Neural progenitor cell (in vitro differentiated cells): ENCODE data around the gene SEMA4D. TPM values are rescaled to one million over a fixed set of nuclear protein-coding genes. Genes with fewer than 3 reads are reported as not detected.

ENCODE experiments used
- DNase-seq: peaks from one replicate; pipeline ENCODE4 v3.0.0-alpha.2; 2016; ENCODE audit warnings: low spot score
- H2AFZ ChIP-seq: fragments of 200-600 bp; sonication (generic); replicated peaks from 2 replicates; pipeline ENCODE4 v1.6.1; 2016; ENCODE audit warnings: antibody characterized with exemption
- H3F3A ChIP-seq: fragments of 200-600 bp; sonication (generic); 2 replicates; pipeline ENCODE4 v1.6.1; 2016; ENCODE audit warnings: antibody characterized with exemption, low read depth
- H3K27ac ChIP-seq: fragments of 200-600 bp; sonication (generic); 2 replicates; pipeline ENCODE4 v1.5.1; 2016; ENCODE audit warnings: mild to moderate bottlenecking
- H3K27me3 ChIP-seq: fragments of 200-600 bp; sonication (generic); 2 replicates; pipeline ENCODE4 v1.6.1; 2016; ENCODE audit warnings: mild to moderate bottlenecking, moderate library complexity
- H3K36me3 ChIP-seq: fragments of 200-600 bp; sonication (generic); 2 replicates; pipeline ENCODE4 v1.5.1; 2016
- H3K4me1 ChIP-seq: fragments of 200-600 bp; sonication (generic); 2 replicates; pipeline ENCODE4 v1.6.1; 2016; ENCODE audit warnings: mixed run types
- H3K4me2 ChIP-seq: fragments of 200-600 bp; sonication (generic); 2 replicates; pipeline ENCODE4 v1.6.1; 2016
- H3K4me3 ChIP-seq: fragments of 200-600 bp; sonication (generic); 2 replicates; pipeline ENCODE4 v1.5.1; 2016
- H3K79me2 ChIP-seq: fragments of 200-600 bp; sonication (generic); 2 replicates; pipeline ENCODE4 v1.6.1; 2016; ENCODE audit warnings: low read depth
- H3K9ac ChIP-seq: fragments of 200-600 bp; sonication (generic); 2 replicates; pipeline ENCODE4 v1.6.1; 2016
- H3K9me3 ChIP-seq: fragments of 200-600 bp; sonication (generic); 2 replicates; pipeline ENCODE4 v1.5.1; 2016; ENCODE audit warnings: low read depth
- H4K20me1 ChIP-seq: fragments of 200-600 bp; sonication (generic); 2 replicates; pipeline ENCODE4 v1.6.1; 2016; ENCODE audit warnings: low read depth
- H3K27ac Mint-ChIP-seq: 3 replicates; pipeline ENCODE4 v1.8.0; 2021; ENCODE audit warnings: mixed read lengths
- H3K27me3 Mint-ChIP-seq: 2 replicates; pipeline ENCODE4 v1.8.0; 2022; ENCODE audit warnings: low read depth, mild to moderate bottlenecking, inconsistent platforms, moderate library complexity, mixed read lengths; ENCODE audit not compliant: insufficient read depth
- H3K36me3 Mint-ChIP-seq: 3 replicates; pipeline ENCODE4 v1.8.0; 2021; ENCODE audit warnings: mixed read lengths
- H3K4me1 Mint-ChIP-seq: 3 replicates; pipeline ENCODE4 v1.8.0; 2021; ENCODE audit warnings: mixed read lengths
- H3K4me3 Mint-ChIP-seq: 3 replicates; pipeline ENCODE4 v1.8.0; 2021; ENCODE audit warnings: mild to moderate bottlenecking, moderate library complexity, mixed read lengths
- H3K9me3 Mint-ChIP-seq: 3 replicates; pipeline ENCODE4 v1.8.0; 2020; ENCODE audit warnings: mixed read lengths
- CTCF ChIP-seq: fragments of 200-600 bp; sonication (generic); IDR thresholded peaks from 2 replicates; pipeline ENCODE4 v1.5.1; 2017; ENCODE audit warnings: antibody characterized with exemption, mild to moderate bottlenecking
- EZH2 ChIP-seq: fragments of 200-600 bp; sonication (generic); IDR thresholded peaks from 2 replicates; pipeline ENCODE4 v1.6.1; 2017; ENCODE audit warnings: antibody characterized with exemption, mild to moderate bottlenecking, moderate library complexity
- EZH2phosphoT487 ChIP-seq: fragments of 200-600 bp; sonication (generic); IDR thresholded peaks from 2 replicates; pipeline ENCODE4 v1.6.1; 2017; ENCODE audit warnings: antibody characterized with exemption
- total RNA-seq: library from RNA; depleted of rRNA; stranded (reverse); fragments of >200 nt; gene quantifications from 2 replicates; pipeline ENCODE4 v1.2.3, GENCODE V29; 2015; ENCODE audit warnings: low replicate concordance

Gene SEMA4D
- total RNA-seq, 1 donor from 2014 or later: 19.1 TPM

- peaks cover 11% of the 10 kb centered on the region for H3K4me1 ChIP-seq
- H3K9ac ChIP-seq: no peak overlapping the region
- H3K9me3 ChIP-seq: no peaks in the 10 kb centered on the region
- H3F3A ChIP-seq: peaks cover 6% of the 10 kb centered on the region
- H3K4me2 ChIP-seq: no peak overlapping the region
- H3K4me3 ChIP-seq: no peak overlapping the region
- no peak overlapping the region for H3K27ac Mint-ChIP-seq
- DNase-seq: no peak
- no peaks in the 10 kb centered on the region for H3K36me3 ChIP-seq
- H3K36me3 Mint-ChIP-seq: peaks cover 21% of the 10 kb centered on the region
- peaks cover 96% of the 10 kb centered on the region for H3K79me2 ChIP-seq
- H3K27me3 ChIP-seq: no peaks in the 10 kb centered on the region
- H3K9me3 Mint-ChIP-seq: peaks cover 4% of the 10 kb centered on the region
- peaks cover 39% of the 10 kb centered on the region for H4K20me1 ChIP-seq
- TF ChIP-seq CTCF (no peak), EZH2 (no peak), EZH2phosphoT487 (no peak)
- H3K4me3 Mint-ChIP-seq: no peak overlapping the region
- H3K27me3 Mint-ChIP-seq: peaks cover 4% of the 10 kb centered on the region
- H2AFZ ChIP-seq: no peak overlapping the region
- no peak overlapping the region for H3K27ac ChIP-seq
- H3K4me1 Mint-ChIP-seq: peaks cover 13% of the 10 kb centered on the region
Measured at GRCh38 chr9:89488936-89489335, 9.0 kb downstream of the SEMA4D start.

- Mint-ChIP-seq H3K27ac (no peak overlapping the region), H3K27me3 (peaks cover 4% of the 10 kb centered on the region), H3K9me3 (peaks cover 4% of the 10 kb centered on the region), H3K36me3 (peaks cover 21% of the 10 kb centered on the region), H3K4me1 (peaks cover 13% of the 10 kb centered on the region), H3K4me3 (no peak overlapping the region)
- no peaks in the 10 kb centered on the region for H3K36me3 ChIP-seq
- no peak overlapping the region for H2AFZ ChIP-seq
- no peak overlapping the region for H3K27ac ChIP-seq
- peaks cover 9% of the 10 kb centered on the region for H3K4me1 ChIP-seq
- no peaks in the 10 kb centered on the region for H3F3A ChIP-seq
- H3K79me2 ChIP-seq: peaks cover 96% of the 10 kb centered on the region
- no peak overlapping the region for H3K4me2 ChIP-seq
- H3K27me3 ChIP-seq: no peaks in the 10 kb centered on the region
- H3K4me3 ChIP-seq: no peak overlapping the region
- no peak for TF ChIP-seq EZH2phosphoT487
- no peak for TF ChIP-seq EZH2
- no peak for TF ChIP-seq CTCF
- H4K20me1 ChIP-seq: peaks cover 39% of the 10 kb centered on the region
- DNase-seq: no peak
- H3K9ac ChIP-seq: no peak overlapping the region
- no peaks in the 10 kb centered on the region for H3K9me3 ChIP-seq
Measured at GRCh38 chr9:89488131-89488530, 9.8 kb downstream of the SEMA4D start.

- no peak overlapping the region for H3K27ac Mint-ChIP-seq
- no peaks in the 10 kb centered on the region for H3K27me3 ChIP-seq
- H3K4me1 ChIP-seq: peaks cover 18% of the 10 kb centered on the region
- H3K9me3 Mint-ChIP-seq: peaks cover 4% of the 10 kb centered on the region
- no peak for TF ChIP-seq EZH2phosphoT487
- TF ChIP-seq EZH2: no peak
- no peak for TF ChIP-seq CTCF
- no peak overlapping the region for H3K4me2 ChIP-seq
- H3K4me3 Mint-ChIP-seq: no peak overlapping the region
- no peak for DNase-seq
- H3K4me3 ChIP-seq: no peak overlapping the region
- no peaks in the 10 kb centered on the region for H3K36me3 ChIP-seq
- no peak overlapping the region for H2AFZ ChIP-seq
- peaks cover 25% of the 10 kb centered on the region for H3K4me1 Mint-ChIP-seq
- H4K20me1 ChIP-seq: peaks cover 50% of the 10 kb centered on the region
- H3K27me3 Mint-ChIP-seq: peaks cover 4% of the 10 kb centered on the region
- H3K79me2 ChIP-seq: peaks cover 93% of the 10 kb centered on the region
- H3K36me3 Mint-ChIP-seq: peaks cover 10% of the 10 kb centered on the region
- no peak overlapping the region for H3K27ac ChIP-seq
- no peaks in the 10 kb centered on the region for H3F3A ChIP-seq
- no peaks in the 10 kb centered on the region for H3K9me3 ChIP-seq
- no peak overlapping the region for H3K9ac ChIP-seq
Measured at GRCh38 chr9:89486681-89487080, 11.2 kb downstream of the SEMA4D start.
